Activated CD4-positive, alpha-beta T cell treated with anti-CD3 and anti-CD28 coated beads, Interleukin-2, amount 50 U/mL, for 1 hour (primary cell): ENCODE results near the gene TRIM64.
"Not testable (repeated sequence)": the region's sequence is repeated elsewhere in the genome, so short reads cannot be mapped to it uniquely, and the experiment has no call there.

ENCODE experiments used
- DNase-seq: peaks from one replicate; pipeline ENCODE4 v3.0.0-alpha.2; 2020

The TRIM64 gene, protein sequence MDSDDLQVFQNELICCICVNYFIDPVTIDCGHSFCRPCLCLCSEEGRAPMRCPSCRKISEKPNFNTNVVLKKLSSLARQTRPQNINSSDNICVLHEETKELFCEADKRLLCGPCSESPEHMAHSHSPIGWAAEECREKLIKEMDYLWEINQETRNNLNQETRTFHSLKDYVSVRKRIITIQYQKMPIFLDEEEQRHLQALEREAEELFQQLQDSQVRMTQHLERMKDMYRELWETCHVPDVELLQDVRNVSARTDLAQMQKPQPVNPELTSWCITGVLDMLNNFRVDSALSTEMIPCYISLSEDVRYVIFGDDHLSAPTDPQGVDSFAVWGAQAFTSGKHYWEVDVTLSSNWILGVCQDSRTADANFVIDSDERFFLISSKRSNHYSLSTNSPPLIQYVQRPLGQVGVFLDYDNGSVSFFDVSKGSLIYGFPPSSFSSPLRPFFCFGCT

DNA sequence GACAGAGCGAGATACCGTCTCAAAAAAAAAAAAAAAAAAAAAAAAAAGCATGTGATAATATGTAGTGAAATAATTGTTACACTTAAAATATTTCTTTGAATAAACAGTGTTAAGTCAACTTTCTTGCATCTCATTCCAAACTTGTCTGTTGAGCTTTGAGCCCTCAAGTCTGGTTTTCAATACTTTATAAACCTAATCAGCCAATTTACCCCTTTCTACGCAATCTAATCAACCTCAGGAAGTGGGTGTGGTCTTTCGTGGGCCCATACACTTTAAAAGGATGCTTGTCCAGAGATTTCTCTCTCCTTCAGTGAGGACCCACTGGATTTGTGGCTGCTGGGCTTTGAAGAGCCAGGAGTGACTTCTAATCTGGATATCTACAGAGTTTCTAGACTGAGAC lies at the start of gene TRIM64:
TSS of gene TRIM64 (plus strand) at position 301 of the 400 bp plus-strand sequence. CDS start 2,467 bp downstream, outside the sequence.
- not testable (repeated sequence) for DNase-seq

DNA sequence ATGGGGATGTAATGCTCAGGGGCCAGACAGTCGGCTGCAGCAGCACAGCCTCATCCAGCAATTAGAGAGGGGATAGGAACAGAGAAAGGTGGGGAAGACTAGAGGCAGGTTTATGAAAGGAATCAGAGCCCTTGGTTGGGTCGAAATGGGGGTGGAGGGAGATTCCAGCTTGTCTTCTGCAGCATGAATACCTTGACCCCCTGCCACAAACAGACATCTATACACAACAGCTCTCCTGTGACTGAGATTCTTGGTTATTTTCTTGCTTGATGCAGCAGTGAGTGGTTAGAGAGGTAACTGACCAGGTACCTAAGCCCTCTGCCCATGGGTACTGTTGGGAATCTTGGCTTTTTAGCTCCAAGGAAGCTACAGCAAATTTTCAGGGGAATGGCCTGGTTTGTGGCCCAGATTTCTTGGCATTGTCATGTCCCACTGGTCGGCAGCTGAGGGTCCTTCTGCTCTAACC lies 43.6 kb upstream of the TRIM64 start, which contains the start of gene TRIM49D1:
TSS of gene TRIM49D1 (minus strand) at position 51 of the 466 bp plus-strand sequence. CDS start 4,535 bp downstream, outside the sequence.
- no peak for DNase-seq

DNA sequence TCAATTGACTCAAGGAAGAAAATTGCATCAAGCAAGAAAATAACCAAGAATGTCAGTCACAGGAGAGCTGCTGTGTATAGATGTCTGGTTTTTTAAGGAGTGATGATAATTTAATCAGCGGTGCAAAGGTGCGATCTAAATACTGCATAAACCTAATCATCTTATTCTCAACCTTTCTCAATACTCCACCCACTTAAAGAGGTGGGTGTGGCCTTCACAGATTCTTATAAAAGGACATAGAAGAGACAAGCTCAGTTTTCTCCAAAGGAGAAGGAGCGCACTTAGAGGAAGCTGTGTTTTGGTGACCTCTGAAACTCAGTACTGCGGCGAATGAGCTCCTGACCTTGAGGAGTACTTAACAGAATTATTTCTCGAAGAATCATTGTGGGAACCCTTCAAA lies 42.1 kb upstream of the TRIM64 start, which contains the start of gene TRIM49D2:
TSS of gene TRIM49D2 (plus strand) at position 301 of the 400 bp plus-strand sequence. CDS start 2,698 bp downstream, outside the sequence.
- not testable (repeated sequence) for DNase-seq

DNA sequence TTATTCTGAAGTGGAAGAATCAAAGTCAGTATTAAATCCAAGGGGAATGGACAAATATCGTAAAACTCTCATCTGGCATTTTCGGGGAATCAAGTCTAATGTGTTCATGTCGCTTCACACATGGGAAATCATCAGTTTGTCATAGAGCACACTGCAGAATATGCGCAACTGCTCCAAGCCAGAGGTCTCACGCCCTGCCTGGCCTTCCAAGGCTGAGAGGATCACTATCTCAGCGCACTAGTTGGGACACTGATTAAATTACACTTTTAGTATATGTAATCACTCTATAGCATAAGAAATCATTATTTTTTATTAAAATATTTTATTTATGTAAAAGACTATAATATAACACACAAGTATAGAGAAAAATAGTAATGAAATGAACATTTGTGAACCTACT lies 5.0 kb upstream of the TRIM64 start:
- not testable (repeated sequence) for DNase-seq
